Hippocampal formation (tissue), 2 donors: ENCODE measurements around the gene KCNQ1.
A peak's percentile ranks its signal among the peaks of the same experiment; 100 is the strongest.

Experiments used
- DNase-seq, 2 donors: peaks; one replicate each; lab custom pipeline; 2025; lab: John Stamatoyannopoulos, UW

The KCNQ1 gene

DNA sequence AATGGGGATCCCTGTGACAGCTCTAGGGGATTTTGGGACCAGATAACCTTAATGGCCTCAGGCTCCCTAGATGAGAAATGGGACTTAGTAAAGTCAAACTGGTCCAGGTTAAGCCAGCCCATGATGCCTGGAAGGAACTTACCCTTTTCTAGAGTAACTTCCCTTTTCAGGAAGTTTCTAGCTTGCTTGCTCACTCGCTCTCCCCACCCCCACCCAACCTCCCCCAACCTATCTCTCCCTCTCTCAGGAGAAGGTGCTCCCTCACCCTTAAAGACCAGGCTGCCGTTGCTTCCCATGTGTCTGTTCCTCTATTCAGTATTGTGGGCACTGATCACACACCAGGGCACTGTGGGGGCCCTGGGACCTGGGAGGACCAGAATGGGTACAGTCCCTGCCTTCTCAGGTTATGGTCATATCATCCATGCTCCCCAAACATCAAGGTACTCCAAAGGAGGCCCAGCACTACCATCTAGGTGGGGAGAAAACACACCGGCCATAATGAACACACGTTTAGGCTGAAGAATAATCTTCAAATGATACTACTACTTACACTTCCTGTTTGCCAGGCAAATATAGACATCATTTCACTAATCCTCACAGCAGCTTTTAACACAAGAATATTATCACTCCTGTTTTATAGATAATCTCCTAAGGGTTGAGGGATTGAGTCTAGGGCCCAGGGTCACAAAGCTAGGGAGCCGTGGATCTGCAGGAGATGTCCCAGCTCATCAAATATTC, 236.8 kb downstream of the KCNQ1 start:
- no peak for DNase-seq

DNA sequence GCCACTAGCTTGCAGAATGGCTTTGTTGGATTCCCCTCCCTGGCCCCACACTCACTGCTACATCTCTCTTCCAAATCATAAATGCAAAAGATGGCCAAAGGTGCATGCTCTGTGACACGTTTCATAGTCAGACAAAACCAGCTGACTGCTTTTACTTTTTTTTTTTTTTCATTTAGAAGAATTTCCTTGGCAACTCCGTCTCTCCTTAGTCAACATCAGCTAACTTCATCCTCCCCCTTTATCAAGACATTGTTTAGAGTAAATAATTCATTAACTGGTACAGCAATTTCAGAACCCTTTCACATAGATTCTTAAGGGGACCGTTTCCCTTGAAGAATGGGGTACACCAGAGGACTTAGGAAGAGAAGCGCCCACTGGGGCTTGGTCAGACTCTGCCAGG, 239.0 kb downstream of the KCNQ1 start:
- DNase-seq: no peak

- no peak for DNase-seq
Observed at GRCh38 chr11:2684581-2684980, 239.8 kb downstream of the KCNQ1 start.

GRCh38 chr11:2685051-2685450, 240.2 kb downstream of the KCNQ1 start:
- no peak for DNase-seq

DNA sequence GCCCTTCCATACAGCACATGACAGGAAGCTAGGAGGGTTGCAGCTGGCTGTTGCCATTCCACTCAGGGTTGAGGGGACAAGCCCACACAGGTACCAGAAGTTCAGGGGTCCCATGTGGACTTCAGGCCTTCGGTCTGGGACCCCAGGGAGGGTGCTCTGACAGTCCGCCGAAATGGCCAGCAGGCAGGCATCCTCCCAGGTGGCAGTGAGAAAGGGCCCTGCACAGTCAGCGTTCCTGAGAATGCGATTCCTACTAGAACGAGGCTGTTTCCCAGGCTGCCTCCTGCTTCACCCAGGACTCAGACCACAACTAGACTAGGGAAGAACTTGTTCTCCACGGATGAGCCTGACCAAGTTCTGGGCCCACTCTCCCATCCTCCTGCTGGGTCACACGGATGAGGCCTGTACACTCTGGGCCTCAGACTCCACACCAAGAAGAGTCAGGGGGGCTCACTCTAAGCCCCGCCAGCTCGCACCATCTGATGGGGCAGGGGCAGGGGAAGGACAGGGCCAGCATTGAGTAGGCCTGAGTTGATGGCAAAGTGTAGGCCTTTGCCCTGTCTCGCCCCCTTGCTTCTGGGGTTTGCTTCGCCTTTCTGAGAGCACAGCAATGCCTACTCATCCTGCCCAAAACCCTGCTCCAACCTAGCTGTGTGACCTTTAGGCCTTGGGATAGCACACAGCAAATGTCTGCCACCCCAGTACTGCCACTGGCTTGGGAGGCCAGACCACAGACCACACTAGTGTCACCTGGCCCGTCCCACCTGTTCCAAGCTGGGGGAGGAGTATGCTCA, 241.0 kb downstream of the KCNQ1 start:
- no peak for DNase-seq

DNA sequence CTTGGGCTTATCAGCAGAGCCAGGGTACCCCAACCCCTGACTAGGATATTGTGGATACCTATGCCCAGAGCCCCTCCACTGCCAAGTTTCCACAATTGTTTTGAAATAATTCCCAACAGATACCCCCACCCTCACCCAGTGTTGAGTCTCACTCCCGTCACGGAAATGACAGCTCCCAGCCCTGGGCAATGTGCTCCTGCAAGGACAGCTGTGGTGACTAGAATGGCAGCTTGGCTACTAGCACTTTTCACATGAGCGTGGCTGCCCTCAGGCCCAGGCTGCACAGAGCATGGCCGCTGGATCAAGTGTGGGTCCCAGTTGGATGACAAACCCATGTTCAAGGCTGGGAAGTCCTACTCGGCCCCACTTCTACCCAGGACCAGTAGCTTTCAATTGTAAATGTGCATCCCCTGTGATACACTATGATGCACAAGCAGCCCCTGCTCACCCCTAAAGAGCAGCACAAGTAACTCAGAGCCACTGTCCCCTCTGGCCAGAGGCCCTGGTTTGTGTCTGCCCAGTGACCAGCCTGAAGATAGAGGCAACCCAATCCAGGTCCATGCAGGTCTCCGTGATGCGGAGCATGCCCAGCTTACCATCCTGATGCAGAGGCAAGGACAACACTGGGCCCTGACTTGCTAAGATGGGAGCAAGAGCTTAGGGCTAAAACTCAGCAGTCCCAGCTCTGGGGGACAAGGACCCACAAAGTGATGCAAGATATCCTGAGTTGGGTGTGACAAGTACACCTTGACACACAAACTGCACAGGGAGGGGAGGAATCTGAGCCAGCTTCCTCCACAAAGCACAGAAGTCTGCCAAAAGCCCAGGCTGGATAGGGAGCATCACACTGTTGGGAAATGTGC, 241.8 kb downstream of the KCNQ1 start:
- no peak for DNase-seq

DNA sequence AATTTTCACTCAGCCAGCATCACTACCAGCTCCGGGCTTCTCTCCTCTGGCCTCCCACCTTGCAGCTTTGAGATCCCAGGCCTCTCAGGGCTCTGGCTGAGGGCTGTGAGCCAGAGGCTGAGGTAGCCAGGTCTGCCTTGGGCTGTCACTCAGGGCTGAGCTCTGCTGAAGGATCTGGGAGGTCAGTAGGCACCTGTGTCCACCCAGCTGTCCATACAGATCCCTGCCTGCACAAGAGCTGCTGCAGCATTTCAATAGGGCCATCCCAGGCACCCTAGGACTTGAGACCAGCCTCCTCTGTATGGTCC, 242.4 kb downstream of the KCNQ1 start:
- no peak for DNase-seq

DNA sequence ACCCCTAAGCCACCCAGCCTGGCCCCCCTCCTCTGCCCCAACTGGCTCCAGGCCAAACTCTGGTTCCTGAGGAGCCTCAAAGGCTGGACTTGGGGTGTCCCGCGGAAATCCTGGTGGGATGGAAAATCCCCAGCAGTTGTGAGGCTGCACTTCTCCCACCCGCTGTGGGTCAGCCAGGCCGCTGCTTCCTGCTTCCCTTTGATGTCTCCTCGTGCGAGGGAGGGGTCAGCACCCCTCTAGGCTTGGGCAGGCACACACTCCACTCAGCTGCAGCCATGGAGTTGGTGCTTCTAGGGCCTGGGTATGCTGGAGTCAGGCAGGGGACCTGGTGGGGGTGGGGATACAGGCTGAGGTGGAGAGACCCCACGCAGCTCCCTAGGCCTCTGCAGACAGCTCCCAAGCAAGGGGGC, 243.0 kb downstream of the KCNQ1 start:
- DNase-seq: no peak

DNA sequence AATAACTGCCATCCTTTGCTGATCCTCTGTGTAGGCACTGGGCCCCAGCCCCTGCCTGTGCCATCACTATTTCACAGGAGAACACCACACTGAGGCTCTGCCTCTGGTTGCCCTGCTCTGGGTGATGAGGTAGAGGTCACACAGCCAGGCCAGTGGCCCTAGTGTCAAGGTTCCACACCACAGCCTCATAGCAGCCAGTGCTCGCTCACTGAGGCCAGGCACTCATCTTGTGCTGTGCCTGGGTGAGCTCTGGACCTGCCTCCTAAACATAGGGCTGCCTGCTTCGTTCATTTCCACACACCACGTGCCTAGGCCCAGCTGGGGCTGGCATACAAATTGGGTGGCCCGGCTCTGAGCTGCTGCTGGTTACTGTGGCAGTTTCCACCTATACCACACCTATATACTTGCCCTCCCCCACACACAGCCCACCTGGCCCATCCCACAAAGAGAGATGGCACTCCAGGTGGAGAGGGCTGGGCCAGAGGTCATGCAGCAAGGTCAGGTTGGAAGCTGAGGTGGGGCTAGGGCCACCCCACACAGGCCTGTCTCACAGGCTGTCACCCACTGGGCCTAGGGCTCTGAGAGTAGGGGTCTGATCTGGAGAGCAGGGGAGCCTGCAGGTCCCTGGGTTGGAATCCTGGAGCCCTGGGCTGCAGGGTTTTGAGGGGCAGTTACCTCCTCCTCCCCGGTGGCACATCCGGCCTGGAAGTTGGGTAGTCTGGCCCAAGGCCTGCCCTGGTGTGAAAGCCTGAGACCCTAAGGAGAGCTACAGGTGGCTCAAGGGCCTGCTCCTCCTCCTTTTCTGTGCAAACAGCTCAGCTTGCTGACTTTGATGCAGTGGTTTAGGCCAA, 243.8 kb downstream of the KCNQ1 start:
- DNase-seq: no peak

DNA sequence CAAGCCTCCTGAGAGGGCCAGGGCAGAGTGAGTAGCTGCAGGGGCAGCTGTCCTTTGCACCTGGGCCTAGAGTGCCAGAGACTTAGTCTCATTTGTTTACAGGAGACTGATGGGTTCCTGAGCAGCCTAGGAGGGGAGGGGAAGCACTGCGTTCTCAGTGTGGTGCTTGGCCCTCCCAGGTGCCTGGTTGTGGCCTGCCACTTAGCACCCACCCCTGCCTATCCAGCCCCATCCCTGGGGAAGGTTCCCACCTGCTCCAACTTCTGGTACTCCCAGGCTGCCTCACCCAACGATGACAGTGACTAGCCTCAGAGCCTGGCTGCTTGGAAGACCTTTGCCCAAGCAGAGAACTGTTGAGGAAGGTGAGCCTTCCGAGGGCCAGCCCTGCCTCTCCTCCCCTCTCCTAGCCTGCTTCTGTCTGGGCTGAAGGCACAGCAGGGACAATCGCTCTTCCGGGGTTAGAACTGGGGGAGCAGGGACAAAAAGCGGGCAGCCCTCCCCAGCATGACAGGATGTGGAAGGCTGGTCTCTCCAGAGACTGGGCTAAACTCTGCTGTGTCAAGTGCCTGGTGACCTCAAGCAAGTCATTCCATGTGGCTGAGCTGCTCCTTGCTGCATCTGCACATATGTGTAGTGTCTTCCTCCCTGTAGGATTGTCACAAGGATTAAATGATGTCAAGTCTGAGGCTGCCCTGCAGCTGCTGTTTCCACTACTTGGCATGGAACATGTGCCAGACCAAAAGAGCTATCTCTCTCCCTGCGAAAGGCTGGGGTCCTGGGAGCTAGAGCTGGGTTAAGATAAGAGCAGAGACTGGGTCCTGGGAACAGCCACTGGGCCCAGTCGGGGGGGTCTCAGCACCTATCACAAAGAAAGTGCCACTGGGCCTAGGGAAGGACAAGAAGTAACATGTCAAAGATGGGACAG, 245.1 kb downstream of the KCNQ1 start:
- DNase-seq: no peak

DNA sequence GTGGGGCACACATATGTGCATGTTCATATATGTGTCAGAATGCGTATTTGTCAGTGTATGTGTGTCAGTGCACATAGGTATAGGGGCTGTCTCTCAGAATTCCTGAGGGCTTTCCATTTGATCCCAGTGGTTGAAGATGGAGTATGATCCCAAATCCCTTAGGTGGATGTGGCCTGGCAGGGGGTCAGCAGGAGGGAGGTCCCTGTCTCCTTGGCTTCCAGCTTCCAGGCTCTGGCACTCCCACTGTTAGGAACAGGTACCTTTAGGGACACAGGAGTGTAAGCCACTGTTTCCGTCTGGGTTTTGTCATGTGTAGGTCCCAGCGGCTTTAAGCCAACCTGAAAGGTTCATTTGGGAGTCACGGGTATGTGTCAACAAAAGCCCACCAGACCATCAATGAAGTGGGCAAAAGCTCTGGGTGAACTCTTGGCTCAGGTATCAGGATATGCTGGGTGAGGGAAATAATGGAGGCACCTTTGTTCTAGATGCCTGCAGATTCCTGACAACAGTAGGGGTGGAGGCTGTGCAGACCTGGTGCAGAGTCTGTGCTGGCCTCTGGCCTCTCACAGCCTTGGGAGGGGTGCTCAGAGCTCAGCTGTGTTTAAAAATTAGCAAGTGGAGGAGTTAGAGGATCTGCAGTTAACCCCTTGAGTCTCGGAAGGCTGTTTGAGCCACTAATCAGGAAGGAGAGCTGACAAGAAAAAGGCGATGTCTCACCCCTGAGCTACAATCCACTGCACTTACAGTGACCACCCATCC, 246.0 kb downstream of the KCNQ1 start:
- DNase-seq: no peak

- no peak for DNase-seq
Observed at GRCh38 chr11:2691355-2691761, 246.6 kb downstream of the KCNQ1 start.

DNA sequence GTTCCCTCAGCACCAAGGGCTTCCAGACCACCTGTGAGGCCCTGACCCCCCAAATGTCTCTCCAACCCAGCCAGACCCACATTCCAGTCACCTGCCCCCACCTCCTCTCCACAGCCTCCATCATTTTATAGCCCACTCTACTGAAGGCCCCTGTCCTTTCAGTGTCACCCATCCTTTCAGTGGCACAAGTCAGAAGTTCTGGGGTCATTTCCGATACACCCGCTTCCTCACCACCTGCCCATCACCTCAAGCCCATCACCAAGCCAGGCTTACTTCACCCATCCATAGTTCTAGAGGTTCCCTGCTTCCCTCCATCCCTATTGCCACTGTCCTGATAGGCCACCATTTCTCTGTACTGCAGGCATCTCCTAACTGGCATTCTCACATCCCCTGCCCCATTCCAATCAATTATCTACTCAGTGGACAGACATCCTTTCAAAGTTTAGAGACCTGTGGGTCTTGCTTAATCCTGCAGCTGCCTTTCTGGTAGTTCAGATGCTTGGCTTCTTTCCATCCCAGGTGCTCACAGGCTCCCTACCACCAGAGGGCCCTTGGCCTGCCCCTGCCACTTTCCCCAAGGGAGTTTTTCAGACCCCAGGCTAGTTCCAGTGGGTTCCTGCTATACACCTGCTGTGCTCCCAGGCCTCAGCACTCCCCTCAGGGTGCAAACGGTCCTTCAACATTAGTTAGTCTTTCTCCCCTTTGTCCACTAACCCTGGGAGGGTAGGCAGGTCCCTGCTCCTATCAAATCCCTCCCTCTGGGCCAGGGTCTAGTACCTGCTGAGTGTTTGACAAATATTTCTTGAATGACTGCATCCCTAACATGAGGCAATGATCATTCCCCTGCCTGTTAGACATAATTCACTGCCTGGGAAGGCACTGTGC, 247.4 kb downstream of the KCNQ1 start:
- DNase-seq: no peak

GRCh38 chr11:2693271-2694261, 248.8 kb downstream of the KCNQ1 start:
- peak; percentile 36 to 45 for DNase-seq

- DNase-seq: no peak
Observed at GRCh38 chr11:2694495-2694894, 249.7 kb downstream of the KCNQ1 start.

DNA sequence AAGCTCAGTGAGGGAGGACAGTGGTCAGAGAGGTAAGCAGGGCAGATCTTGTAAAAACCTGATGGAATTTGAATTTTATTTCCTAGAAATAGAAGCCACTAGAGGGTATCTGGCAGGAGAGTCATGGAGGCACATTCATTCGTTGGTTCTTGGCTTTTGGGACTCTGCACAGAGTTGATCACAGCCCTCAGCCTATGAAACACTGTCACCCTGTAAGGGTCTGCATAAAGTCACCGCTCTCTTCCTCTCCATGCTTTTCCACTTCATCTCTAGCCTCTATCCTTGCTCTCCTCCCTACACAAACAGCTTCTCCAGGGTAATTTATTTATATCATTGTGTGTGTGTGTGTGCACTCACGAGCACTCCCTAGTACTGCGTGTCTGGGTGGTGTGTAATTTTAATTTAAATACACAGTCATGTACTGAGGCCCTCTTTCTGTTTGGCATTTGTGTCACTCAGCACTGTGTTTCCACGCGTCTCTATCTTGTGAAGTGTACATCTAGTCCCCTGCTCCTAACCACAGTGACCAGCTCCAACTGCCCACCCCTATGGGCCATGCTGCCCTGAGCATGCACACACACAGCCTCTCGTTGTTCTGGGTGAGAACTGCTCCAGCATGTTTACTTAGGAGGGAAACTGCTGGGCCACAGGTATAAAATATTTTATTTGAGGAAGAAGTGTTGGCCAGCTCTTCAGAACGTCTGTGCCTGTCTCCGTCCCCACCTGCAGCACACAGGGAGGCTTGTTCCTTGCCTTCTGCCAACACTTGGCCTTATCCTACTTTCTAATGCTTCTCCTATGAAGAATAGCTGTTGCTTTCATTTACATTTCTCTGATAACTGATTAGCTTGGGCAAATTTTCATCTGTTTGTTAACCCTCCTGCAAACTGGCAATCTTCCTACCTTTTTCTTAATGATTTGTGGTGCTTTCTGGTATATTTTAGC, 250.5 kb downstream of the KCNQ1 start:
- no peak for DNase-seq
